AG08395 (cell line): ENCODE measurements around the gene LENG8.
"Not testable (repeated sequence)": the region's sequence is repeated elsewhere in the genome, so short reads cannot be mapped to it uniquely, and the experiment has no call there.

Source experiments
- DNase-seq: peaks from one replicate; pipeline ENCODE4 v3.0.0; 2012; ENCODE audit warnings: mixed read lengths, low spot score

The LENG8 gene

GRCh38 chr19:54440641-54441040 lies 8.4 kb upstream of the LENG8 start:
- DNase-seq: no peak

GRCh38 chr19:54444737-54445136 lies 4.3 kb upstream of the LENG8 start:
- DNase-seq: no peak

- DNase-seq: not testable (repeated sequence)
These were observed 2.6 kb upstream of the LENG8 start for GRCh38 chr19:54446349-54446748.

- peak; percentile 67 for DNase-seq
These were observed 792 bp upstream of the LENG8 start for GRCh38 chr19:54448040-54448773.

- DNase-seq: no peak
These were observed 686 bp downstream of the LENG8 start for GRCh38 chr19:54449701-54450069.

- no peak for DNase-seq
These were observed 2.4 kb downstream of the LENG8 start for GRCh38 chr19:54451331-54451871.

- DNase-seq: no peak
These were observed 3.0 kb downstream of the LENG8 start for GRCh38 chr19:54451997-54452396.

- DNase-seq: no peak
These were observed 3.6 kb downstream of the LENG8 start for GRCh38 chr19:54452626-54453025.

GRCh38 chr19:54453921-54454780 lies 5.2 kb downstream of the LENG8 start:
- DNase-seq: no peak

GRCh38 chr19:54454781-54455675 lies 6.0 kb downstream of the LENG8 start:
- no peak for DNase-seq

GRCh38 chr19:54455786-54456422 lies 6.9 kb downstream of the LENG8 start:
- DNase-seq: no peak

GRCh38 chr19:54456423-54457373 lies 7.7 kb downstream of the LENG8 start:
- DNase-seq: no peak

- DNase-seq: no peak
These were observed 9.0 kb downstream of the LENG8 start for GRCh38 chr19:54457773-54458647.

GRCh38 chr19:54458648-54459281 lies 9.8 kb downstream of the LENG8 start:
- no peak for DNase-seq

- no peak for DNase-seq
These were observed 10.6 kb downstream of the LENG8 start for GRCh38 chr19:54459282-54460229.

GRCh38 chr19:54460230-54461005 lies 11.4 kb downstream of the LENG8 start:
- DNase-seq: no peak

GRCh38 chr19:54461210-54461609 lies 12.2 kb downstream of the LENG8 start:
- DNase-seq: no peak
